Measurements from ENCODE around the gene MSL1. TPM values are rescaled to one million over a fixed set of nuclear protein-coding genes. Genes with fewer than 3 reads are reported as not detected.

The MSL1 gene
- total RNA-seq, 1 donor from 2014 or later: 97.7 TPM

DNA sequence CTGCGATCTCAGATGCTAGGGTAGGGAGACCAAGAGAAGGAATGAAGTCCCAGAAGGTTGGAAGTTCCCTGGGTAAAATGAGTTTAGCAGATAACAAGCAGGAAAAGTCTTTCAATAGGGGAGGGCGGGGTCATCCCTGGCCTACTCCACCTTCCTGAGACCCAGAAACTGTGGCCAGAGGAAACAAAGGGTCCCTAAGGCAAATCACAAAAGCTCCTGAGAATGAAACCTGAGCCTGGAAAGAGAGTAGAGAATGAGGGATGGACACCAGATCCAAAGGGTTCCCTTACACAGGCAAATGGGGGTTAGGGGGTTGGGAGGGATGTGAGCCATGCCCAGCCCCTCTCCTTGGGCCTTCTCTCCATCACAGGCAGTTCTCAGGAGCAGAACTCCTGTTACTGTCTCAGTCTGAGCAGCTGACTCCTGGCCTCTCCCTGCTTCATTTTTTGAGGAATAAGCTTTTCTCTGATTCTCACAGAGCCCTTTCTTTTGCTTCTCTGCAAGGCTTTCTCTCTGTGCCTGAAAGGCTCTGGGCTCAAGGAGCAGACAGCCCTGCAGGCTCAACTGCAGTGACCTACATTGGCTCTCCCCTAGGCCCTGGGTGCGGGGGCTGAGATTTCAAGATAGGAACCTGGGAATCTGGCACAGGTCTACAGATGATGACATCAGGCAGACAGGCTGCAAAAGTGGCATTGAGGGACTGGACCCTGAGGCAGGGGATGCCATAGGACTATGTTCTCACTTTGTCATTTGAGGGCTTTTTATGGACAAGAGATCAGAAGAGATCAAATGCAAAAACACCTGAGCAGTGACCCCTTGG, 11.5 kb upstream of the MSL1 start:
- Histone ChIP-seq H3K27me3 (ENCODE audit: low read depth) (no peaks in the 10 kb centered on the region), H3K27ac (peak overlapping the region; percentile 90), H3K36me3 (no peaks in the 10 kb centered on the region), H3K4me1 (peaks cover 88% of the 10 kb centered on the region), H3K9me3 (no peaks in the 10 kb centered on the region), H3K4me3 (peak overlapping the region; percentile 22)
- TF ChIP-seq, protein P1, sequence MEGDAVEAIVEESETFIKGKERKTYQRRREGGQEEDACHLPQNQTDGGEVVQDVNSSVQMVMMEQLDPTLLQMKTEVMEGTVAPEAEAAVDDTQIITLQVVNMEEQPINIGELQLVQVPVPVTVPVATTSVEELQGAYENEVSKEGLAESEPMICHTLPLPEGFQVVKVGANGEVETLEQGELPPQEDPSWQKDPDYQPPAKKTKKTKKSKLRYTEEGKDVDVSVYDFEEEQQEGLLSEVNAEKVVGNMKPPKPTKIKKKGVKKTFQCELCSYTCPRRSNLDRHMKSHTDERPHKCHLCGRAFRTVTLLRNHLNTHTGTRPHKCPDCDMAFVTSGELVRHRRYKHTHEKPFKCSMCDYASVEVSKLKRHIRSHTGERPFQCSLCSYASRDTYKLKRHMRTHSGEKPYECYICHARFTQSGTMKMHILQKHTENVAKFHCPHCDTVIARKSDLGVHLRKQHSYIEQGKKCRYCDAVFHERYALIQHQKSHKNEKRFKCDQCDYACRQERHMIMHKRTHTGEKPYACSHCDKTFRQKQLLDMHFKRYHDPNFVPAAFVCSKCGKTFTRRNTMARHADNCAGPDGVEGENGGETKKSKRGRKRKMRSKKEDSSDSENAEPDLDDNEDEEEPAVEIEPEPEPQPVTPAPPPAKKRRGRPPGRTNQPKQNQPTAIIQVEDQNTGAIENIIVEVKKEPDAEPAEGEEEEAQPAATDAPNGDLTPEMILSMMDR (IDR thresholded peaks at IDR 0.05): no peak
- intact Hi-C loops (cut with DNase I): no loop called here
- no peak for DNase-seq
- no peak for ATAC-seq

DNA sequence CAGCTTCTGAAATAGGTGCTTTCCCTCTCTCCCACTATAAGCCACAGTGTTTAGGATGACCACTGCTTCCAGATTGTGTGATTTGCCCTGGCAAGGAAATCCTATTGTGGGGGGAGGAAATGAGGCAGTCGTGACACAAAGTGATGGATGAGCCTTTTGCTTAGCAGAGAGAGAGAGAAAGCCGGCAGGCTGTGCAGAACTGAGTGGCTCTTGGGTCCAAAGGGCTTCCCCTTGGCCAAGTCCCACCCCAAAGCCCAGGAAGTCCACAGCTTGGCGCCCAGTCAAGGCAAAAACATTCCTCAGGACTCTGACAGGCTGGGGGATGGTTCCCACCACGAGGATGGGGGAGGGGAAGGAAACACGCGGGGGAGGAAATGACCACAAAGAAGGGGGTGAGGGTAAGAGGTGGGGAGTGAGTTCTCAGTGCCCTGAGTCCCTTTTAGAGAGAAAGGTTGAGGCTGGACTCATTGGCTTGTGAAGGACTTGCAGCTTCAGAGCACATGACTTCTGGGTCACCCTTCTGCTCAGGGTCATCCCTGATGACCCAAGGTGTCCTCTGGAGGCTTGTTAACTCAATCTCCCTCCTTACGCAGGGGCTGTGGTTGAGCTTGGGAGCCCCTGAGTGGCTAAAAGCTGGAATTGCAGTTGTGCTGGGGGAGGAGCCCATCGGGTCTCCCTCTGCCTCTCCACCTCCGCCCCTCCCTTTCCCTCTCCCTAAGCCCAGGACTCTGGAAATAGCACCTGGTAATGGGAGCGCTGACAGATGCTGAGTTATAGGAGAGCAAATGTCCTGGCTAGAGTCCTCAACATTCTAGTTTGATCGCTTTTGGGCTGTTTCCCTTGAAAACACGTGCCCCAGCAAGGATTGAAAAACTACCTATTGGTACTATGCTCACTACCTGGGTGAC, 10.3 kb upstream of the MSL1 start:
- DNase-seq: peak; percentile 84
- peak; percentile 82 to 84 for ATAC-seq
- Histone ChIP-seq H3K4me3 (peak overlapping the region; percentile 22), H3K9me3 (no peaks in the 10 kb centered on the region), H3K27me3 (ENCODE audit: low read depth) (no peaks in the 10 kb centered on the region), H3K27ac (peak overlapping the region; percentile 90), H3K4me1 (peaks cover 76% of the 10 kb centered on the region), H3K36me3 (no peaks in the 10 kb centered on the region)
- intact Hi-C loops (cut with DNase I): no loop called here
- TF ChIP-seq, protein P1 (IDR thresholded peaks at IDR 0.05): peak; percentile 89

DNA sequence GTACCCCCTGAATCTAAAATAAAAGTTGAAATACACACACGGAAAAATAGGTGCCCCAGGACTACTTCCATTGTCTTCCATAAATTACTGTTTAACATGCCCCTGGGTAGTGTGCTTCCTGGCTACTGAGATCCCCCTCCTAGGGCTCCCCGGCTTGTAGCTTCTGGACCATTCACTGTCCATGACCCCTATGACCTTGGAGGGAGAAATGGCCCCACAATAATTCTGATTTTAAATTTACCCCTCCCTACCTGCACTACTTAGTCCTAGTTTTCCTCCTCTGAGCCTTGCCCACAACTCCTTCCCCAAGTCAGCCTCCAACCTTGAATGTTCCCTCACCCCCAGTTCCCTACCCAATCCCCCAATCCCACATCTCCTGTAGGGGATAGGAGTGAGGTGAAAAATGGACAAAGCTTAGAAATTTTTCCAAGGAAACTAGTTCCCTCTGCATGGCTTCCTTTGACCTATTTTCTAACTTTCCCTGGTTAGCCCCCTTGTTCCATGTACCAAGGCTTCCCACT, 9.5 kb upstream of the MSL1 start:
- TF ChIP-seq, protein P1 (IDR thresholded peaks at IDR 0.05): no peak
- Histone ChIP-seq H3K4me1 (peaks cover 68% of the 10 kb centered on the region), H3K9me3 (no peaks in the 10 kb centered on the region), H3K36me3 (no peaks in the 10 kb centered on the region), H3K27me3 (ENCODE audit: low read depth) (no peaks in the 10 kb centered on the region), H3K4me3 (no peak overlapping the region), H3K27ac (peak overlapping the region; percentile 90)
- ATAC-seq: no peak
- DNase-seq: no peak
- intact Hi-C loops (cut with DNase I): no loop called here

DNA sequence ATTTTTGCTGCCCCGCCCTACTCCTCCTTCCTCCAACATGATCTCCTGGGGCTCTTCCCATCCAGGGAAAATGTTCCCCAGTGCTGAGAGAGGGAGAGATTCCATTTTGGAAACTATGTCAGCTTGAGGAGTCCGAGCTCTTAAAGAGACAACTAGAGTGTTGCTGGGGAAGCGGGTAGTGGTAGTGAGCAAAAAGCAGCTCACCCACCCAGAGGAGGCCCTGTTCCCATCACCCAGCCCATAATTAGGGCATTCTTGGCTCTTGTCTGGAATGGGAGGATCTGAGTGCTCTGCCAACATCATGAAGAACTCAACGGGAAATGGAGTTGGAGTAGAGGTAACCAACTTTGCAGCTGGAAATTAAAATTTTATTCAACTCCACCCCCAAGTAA, 9.1 kb upstream of the MSL1 start:
- intact Hi-C loops (cut with DNase I): no loop called here
- H3K27me3 ChIP-seq (ENCODE audit: low read depth): no peaks in the 10 kb centered on the region
- no peak for ATAC-seq

More for the DNA sequence above, 9.1 kb upstream of the MSL1 start:
- peak overlapping the region; percentile 90 for H3K27ac ChIP-seq
- H3K4me3 ChIP-seq: peak overlapping the region; percentile 61
- H3K4me1 ChIP-seq: peaks cover 64% of the 10 kb centered on the region
- no peaks in the 10 kb centered on the region for H3K36me3 ChIP-seq
- TF ChIP-seq, protein P1 (IDR thresholded peaks at IDR 0.05): no peak
- no peaks in the 10 kb centered on the region for H3K9me3 ChIP-seq
- no peak for DNase-seq

All from lower lobe of right lung (tissue), 2 donors.